Measurements from ENCODE around the gene RNF214.

The RNF214 gene

DNA sequence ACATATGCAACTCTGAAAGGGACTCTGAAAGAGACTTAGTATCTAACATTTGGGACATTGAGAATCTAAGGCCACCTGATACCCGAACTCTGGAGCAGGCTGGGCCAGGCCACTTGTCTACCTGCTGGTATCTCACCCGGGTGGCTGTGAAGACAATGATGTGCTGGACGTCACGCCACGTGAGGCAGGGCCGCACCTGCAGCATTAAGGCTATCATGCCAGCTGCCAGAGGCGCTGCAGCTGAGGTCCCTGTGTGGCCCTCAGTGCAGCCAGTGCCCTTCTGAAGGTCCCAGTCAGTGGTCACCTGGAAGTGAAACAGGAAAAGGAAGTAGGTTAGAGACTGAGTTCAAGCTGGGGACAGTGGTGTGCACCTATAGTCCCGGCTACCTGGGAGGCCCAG lies 13.0 kb upstream of the RNF214 start:
- Histone ChIP-seq H3K9ac (ENCODE audit: low read depth, low read length) (no peak overlapping the region), H3K36me3 (ENCODE audit: insufficient read depth, low read length) (peaks cover 90% of the 10 kb centered on the region)

DNA sequence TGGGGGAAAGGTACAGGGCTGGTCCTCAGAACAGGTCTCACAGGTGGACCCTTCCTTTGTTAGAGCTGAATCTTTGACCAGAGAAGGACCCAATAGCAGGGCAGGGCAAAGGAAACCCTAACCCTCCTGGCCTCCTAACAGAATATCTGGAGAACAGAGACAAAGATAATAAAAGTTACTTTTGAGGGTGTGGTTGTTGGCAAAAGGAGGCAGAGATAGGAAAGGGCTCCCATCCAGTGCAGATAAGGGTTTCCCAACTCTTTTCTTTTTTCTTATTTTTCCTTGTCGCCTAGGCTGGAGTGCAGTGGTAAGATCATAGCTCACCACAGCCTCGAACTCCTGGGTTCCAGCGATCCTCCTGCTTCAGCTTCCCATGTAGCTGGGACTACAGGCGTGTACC lies 12.5 kb upstream of the RNF214 start:
- no peaks in the 10 kb centered on the region for H3K79me2 ChIP-seq (ENCODE audit: insufficient read depth, low read length)
- H2AFZ ChIP-seq (ENCODE audit: low read depth, low read length): no peak overlapping the region
- H3K27ac ChIP-seq (ENCODE audit: low read length): no peak overlapping the region
- H3K27me3 ChIP-seq (ENCODE audit: insufficient read depth, low read length, poor library complexity): no peaks in the 10 kb centered on the region
- no peak overlapping the region for H3K4me3 ChIP-seq (ENCODE audit: low read depth in 1 of 2, low read length in 2 of 2)
- 0 out of 2 replicates have a peak, but pooled peaks cover 5% of the 10 kb centered on the region for H4K20me1 ChIP-seq (ENCODE audit: insufficient read depth, low read length)
- H3K9me3 ChIP-seq (ENCODE audit: insufficient read depth, low read length, severe bottlenecking): no peaks in the 10 kb centered on the region
- H3K4me1 ChIP-seq (ENCODE audit: insufficient read depth, low read length): no peaks in the 10 kb centered on the region
- DNase-seq: no peak
- H3K4me2 ChIP-seq (ENCODE audit: insufficient read depth, low read length): no peak overlapping the region
- H3K36me3 ChIP-seq (ENCODE audit: insufficient read depth, low read length): peaks cover 89% of the 10 kb centered on the region
- H3K9ac ChIP-seq (ENCODE audit: low read depth, low read length): no peak overlapping the region
- TF ChIP-seq EZH2 (IDR thresholded peaks at IDR 0.05; ENCODE audit: borderline replicate concordance, low read depth, low read length, severe bottlenecking): no peak
- TF ChIP-seq, protein P1, sequence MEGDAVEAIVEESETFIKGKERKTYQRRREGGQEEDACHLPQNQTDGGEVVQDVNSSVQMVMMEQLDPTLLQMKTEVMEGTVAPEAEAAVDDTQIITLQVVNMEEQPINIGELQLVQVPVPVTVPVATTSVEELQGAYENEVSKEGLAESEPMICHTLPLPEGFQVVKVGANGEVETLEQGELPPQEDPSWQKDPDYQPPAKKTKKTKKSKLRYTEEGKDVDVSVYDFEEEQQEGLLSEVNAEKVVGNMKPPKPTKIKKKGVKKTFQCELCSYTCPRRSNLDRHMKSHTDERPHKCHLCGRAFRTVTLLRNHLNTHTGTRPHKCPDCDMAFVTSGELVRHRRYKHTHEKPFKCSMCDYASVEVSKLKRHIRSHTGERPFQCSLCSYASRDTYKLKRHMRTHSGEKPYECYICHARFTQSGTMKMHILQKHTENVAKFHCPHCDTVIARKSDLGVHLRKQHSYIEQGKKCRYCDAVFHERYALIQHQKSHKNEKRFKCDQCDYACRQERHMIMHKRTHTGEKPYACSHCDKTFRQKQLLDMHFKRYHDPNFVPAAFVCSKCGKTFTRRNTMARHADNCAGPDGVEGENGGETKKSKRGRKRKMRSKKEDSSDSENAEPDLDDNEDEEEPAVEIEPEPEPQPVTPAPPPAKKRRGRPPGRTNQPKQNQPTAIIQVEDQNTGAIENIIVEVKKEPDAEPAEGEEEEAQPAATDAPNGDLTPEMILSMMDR (IDR thresholded peaks at IDR 0.05; ENCODE audit: borderline replicate concordance, extremely low read depth, low read length, poor library complexity, severe bottlenecking): no peak
- no peak for ATAC-seq (ENCODE audit: insufficient read depth, low read depth)

More for the DNA sequence above, 13.0 kb upstream of the RNF214 start:
- Histone ChIP-seq H3K79me2 (ENCODE audit: insufficient read depth, low read length) (no peaks in the 10 kb centered on the region), H3K27me3 (ENCODE audit: insufficient read depth, low read length, poor library complexity) (no peaks in the 10 kb centered on the region), H3K4me2 (ENCODE audit: insufficient read depth, low read length) (no peak overlapping the region), H3K4me1 (ENCODE audit: insufficient read depth, low read length) (no peaks in the 10 kb centered on the region), H3K9me3 (ENCODE audit: insufficient read depth, low read length, severe bottlenecking) (no peaks in the 10 kb centered on the region), H3K27ac (ENCODE audit: low read length) (no peak overlapping the region), H3K4me3 (ENCODE audit: low read depth in 1 of 2, low read length in 2 of 2) (no peak overlapping the region), H4K20me1 (ENCODE audit: insufficient read depth, low read length) (0 out of 2 replicates have a peak, but pooled peaks cover 5% of the 10 kb centered on the region), H2AFZ (ENCODE audit: low read depth, low read length) (no peak overlapping the region)
- no peak for DNase-seq
- TF ChIP-seq, protein P1 (IDR thresholded peaks at IDR 0.05; ENCODE audit: borderline replicate concordance, extremely low read depth, low read length, poor library complexity, severe bottlenecking): no peak
- no peak for TF ChIP-seq EZH2 (IDR thresholded peaks at IDR 0.05; ENCODE audit: borderline replicate concordance, low read depth, low read length, severe bottlenecking)
- ATAC-seq (ENCODE audit: insufficient read depth, low read depth): no peak

DNA sequence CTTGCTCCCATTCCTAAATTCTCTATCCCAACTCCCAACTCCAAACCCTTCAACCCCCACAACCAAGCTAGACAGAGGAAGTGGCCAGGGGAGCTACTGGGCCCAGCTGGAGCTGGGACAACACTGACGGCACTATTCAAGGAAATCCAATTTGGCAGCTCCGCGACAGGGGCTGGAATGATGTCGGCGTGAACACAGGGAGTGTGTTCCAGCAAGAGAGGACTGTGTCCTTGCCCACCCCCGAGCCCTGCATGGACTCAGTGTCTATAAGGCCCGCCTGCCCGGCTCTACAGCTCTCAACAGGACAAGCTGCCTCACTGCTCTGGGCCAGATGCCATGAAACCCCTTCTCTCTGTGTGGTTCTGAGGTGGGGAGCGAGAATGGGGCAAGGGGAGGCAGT lies 11.9 kb upstream of the RNF214 start:
- TF ChIP-seq, protein P1 (IDR thresholded peaks at IDR 0.05; ENCODE audit: borderline replicate concordance, extremely low read depth, low read length, poor library complexity, severe bottlenecking): no peak
- TF ChIP-seq EZH2 (IDR thresholded peaks at IDR 0.05; ENCODE audit: borderline replicate concordance, low read depth, low read length, severe bottlenecking): no peak
- Histone ChIP-seq H4K20me1 (ENCODE audit: insufficient read depth, low read length) (0 out of 2 replicates have a peak, but pooled peaks cover 5% of the 10 kb centered on the region), H3K4me2 (ENCODE audit: insufficient read depth, low read length) (no peak overlapping the region), H3K79me2 (ENCODE audit: insufficient read depth, low read length) (no peaks in the 10 kb centered on the region), H3K4me1 (ENCODE audit: insufficient read depth, low read length) (no peaks in the 10 kb centered on the region), H3K27ac (ENCODE audit: low read length) (no peak overlapping the region), H2AFZ (ENCODE audit: low read depth, low read length) (no peak overlapping the region), H3K36me3 (ENCODE audit: insufficient read depth, low read length) (peaks cover 93% of the 10 kb centered on the region), H3K4me3 (ENCODE audit: low read depth in 1 of 2, low read length in 2 of 2) (no peak overlapping the region), H3K27me3 (ENCODE audit: insufficient read depth, low read length, poor library complexity) (no peaks in the 10 kb centered on the region), H3K9ac (ENCODE audit: low read depth, low read length) (no peak overlapping the region), H3K9me3 (ENCODE audit: insufficient read depth, low read length, severe bottlenecking) (no peaks in the 10 kb centered on the region)
- ATAC-seq (ENCODE audit: insufficient read depth, low read depth) (no peak), DNase-seq (no peak)
